Bronchial epithelial cell (primary cell): ENCODE measurements around the gene CKM. TPM values are rescaled to one million over a fixed set of nuclear protein-coding genes. Genes with fewer than 3 reads are reported as not detected.
A peak's percentile ranks its signal among the peaks of the same experiment; 100 is the strongest.

Experiments used
- DNase-seq: peaks from one replicate; pipeline ENCODE4 v3.0.0-alpha.2; 2010; ENCODE audit warnings: low read depth
- FAIRE-seq: peaks from 2 replicates; lab custom pipeline; 2011; peaks lifted over from hg19 to GRCh38; lab: Jason Lieb, UNC
- H3K27me3 ChIP-seq: 2 replicates; pipeline ENCODE4 v1.5.1; 2011; ENCODE audit warnings: low read length; ENCODE audit not compliant: control insufficient read depth, insufficient read depth
- H3K36me3 ChIP-seq: 2 replicates; pipeline ENCODE4 v1.5.1; 2011; ENCODE audit warnings: low read length; ENCODE audit not compliant: control insufficient read depth, insufficient read depth
- H3K4me3 ChIP-seq: 2 replicates; pipeline ENCODE4 v1.5.1; 2011; ENCODE audit warnings: mild to moderate bottlenecking, low read depth, low read length, control low read depth
- total RNA-seq: library from RNA; depleted of rRNA; stranded (reverse); fragments of >200 nt; gene quantifications from 2 replicates; pipeline ENCODE4 v1.2.1, GENCODE V29; 2014
- TF ChIP-seq, protein P1 (sequence below): IDR thresholded peaks from 2 replicates; pipeline ENCODE4 v1.5.1; 2011; ENCODE audit warnings: mild to moderate bottlenecking, moderate library complexity, low read length, control low read depth, inconsistent platforms; ENCODE audit not compliant: insufficient read depth, severe bottlenecking

CKM gene
- total RNA-seq, 1 donor from 2014 or later, result under 0.01 TPM

GRCh38 chr19:45352062-45352461 is 29.4 kb upstream of the CKM start:
- TF ChIP-seq, protein P1, sequence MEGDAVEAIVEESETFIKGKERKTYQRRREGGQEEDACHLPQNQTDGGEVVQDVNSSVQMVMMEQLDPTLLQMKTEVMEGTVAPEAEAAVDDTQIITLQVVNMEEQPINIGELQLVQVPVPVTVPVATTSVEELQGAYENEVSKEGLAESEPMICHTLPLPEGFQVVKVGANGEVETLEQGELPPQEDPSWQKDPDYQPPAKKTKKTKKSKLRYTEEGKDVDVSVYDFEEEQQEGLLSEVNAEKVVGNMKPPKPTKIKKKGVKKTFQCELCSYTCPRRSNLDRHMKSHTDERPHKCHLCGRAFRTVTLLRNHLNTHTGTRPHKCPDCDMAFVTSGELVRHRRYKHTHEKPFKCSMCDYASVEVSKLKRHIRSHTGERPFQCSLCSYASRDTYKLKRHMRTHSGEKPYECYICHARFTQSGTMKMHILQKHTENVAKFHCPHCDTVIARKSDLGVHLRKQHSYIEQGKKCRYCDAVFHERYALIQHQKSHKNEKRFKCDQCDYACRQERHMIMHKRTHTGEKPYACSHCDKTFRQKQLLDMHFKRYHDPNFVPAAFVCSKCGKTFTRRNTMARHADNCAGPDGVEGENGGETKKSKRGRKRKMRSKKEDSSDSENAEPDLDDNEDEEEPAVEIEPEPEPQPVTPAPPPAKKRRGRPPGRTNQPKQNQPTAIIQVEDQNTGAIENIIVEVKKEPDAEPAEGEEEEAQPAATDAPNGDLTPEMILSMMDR, result no peak
- FAIRE-seq (no peak), DNase-seq (no peak)
- Histone ChIP-seq H3K4me3 (no peak overlapping the region), H3K36me3 (peaks cover 25% of the 10 kb centered on the region), H3K27me3 (no peaks in the 10 kb centered on the region)

DNA sequence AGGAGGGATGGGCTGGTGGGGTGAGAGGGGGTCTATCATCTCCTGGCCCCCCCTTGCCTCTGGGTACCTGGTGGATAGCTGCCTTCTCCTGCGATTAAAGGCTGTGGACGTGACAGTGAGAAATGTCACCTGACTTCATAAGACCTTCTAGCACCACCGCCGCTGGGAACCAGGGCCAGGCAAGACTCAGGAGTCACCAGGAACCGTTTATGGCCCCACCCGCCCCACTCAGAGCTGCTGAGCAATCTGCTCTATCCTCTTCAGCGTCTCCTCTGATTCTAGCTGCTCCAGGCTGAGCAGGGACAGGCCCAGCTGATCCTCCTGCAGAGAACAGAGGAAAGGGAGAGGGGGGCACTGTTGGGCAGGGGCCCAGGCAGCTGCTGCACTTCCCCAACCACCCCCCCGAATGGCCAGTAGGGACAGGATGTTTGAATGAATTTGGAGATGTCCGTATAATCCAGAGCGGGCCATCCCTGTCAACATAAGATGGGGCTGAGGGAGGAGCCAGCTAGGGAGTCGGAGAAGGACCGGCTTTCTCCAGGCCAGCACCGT is 28.8 kb upstream of the CKM start:
- Histone ChIP-seq H3K36me3 (peaks cover 24% of the 10 kb centered on the region), H3K27me3 (no peaks in the 10 kb centered on the region), H3K4me3 (no peak overlapping the region)
- FAIRE-seq, result no peak
- TF ChIP-seq, protein P1, result no peak
- no peak for DNase-seq

DNA sequence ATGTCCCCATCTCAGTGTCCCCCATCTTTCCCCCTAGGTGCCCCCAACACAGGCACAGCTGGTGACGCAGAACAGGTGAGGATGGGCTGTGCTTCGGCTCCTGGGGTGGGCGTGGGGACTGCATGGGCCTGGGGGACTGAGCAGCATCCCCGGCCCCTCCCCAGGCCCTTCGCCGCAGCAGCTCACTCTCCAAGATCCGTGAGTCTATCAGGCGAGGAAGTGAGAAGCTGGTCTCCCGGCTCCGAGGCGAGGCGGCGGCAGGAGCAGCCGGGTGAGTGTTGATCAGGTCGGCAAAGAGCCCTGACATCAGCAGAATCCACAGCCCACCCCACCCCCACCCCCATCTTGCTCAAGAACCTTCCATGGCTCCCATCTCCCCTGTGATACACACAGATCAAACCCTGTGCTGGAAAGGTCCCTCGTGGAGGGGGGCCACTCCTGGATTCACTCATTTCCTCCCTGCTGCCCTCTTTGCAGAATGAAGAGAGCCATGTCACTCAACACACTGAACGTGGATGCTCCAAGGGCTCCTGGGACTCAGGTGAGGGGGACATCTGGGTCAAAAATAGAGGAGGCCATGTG is 27.9 kb upstream of the CKM start:
- H3K36me3 ChIP-seq, result peaks cover 25% of the 10 kb centered on the region
- TF ChIP-seq, protein P1, result no peak
- no peaks in the 10 kb centered on the region for H3K27me3 ChIP-seq
- no peak overlapping the region for H3K4me3 ChIP-seq
- DNase-seq (no peak), FAIRE-seq (no peak)

DNA sequence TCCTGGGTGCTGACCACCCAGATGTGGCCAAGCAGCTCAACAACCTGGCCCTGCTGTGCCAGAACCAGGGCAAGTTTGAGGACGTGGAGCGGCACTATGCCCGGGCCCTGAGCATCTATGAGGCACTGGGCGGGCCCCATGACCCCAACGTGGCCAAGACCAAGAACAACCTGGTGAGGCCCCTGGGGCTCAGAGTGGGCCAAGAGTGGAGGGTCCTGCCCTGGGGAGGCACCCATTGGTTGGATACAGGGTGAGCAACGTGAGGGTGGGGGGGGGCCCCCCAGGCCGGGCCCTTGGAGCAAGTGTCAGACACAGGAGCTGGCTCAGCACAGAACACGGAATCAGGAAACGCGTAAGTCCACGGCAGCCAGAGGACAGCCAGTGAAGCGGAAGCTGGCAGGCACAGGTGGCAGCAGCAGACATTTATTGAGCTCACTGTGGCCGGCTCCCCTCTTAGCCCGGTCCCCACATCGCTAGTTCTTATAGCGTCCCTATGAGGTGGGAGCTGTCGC is 26.8 kb upstream of the CKM start:
- H3K36me3 ChIP-seq, result peaks cover 22% of the 10 kb centered on the region
- no peak overlapping the region for H3K4me3 ChIP-seq
- TF ChIP-seq, protein P1, result no peak
- DNase-seq (no peak), FAIRE-seq (no peak)
- no peaks in the 10 kb centered on the region for H3K27me3 ChIP-seq

- H3K27me3 ChIP-seq, result no peaks in the 10 kb centered on the region
- TF ChIP-seq, protein P1, result no peak
- DNase-seq, result no peak
- FAIRE-seq, result peak; percentile 36
- peaks cover 22% of the 10 kb centered on the region for H3K36me3 ChIP-seq
- no peak overlapping the region for H3K4me3 ChIP-seq
These were observed 26.4 kb upstream of the CKM start for GRCh38 chr19:45349126-45349415.
